HFFc6 (cell line): ENCODE results near the gene AFAP1L1. TPM values are rescaled to one million over a fixed set of nuclear protein-coding genes. Genes with fewer than 3 reads are reported as not detected.

Experiments used
- DNase-seq: peaks from one replicate; pipeline ENCODE4 v3.0.0-alpha.2; 2018
- H3K27ac Mint-ChIP-seq: 2 replicates; pipeline ENCODE4 v1.8.0; 2020; ENCODE audit warnings: mild to moderate bottlenecking, mixed read lengths
- H3K27me3 Mint-ChIP-seq: 2 replicates; pipeline ENCODE4 v1.8.0; 2021; ENCODE audit warnings: mild to moderate bottlenecking, moderate library complexity, mixed read lengths; ENCODE audit not compliant: insufficient read depth
- H3K36me3 Mint-ChIP-seq: 2 replicates; pipeline ENCODE4 v1.8.0; 2021; ENCODE audit warnings: low read depth, mixed read lengths
- H3K4me1 Mint-ChIP-seq: 2 replicates; pipeline ENCODE4 v1.8.0; 2020; ENCODE audit warnings: low read depth, mixed read lengths
- H3K4me3 Mint-ChIP-seq: 2 replicates; pipeline ENCODE4 v1.8.0; 2020; ENCODE audit warnings: mild to moderate bottlenecking, moderate library complexity, mixed read lengths
- H3K9me3 Mint-ChIP-seq: 2 replicates; pipeline ENCODE4 v1.8.0; 2020; ENCODE audit warnings: mild to moderate bottlenecking, mixed read lengths
- total RNA-seq, 6 experiments: library from RNA; stranded (reverse); fragmentation: NEBNext Ultra II Directional; extraction: Animal tissue kit (Norgen Biotek cat#: 25700); gene quantifications; 2 replicates in 1 of 6; 3 replicates in 5 of 6; pipeline ENCODE4 v1.2.3, GENCODE V29; 2021
- TF ChIP-seq, protein P1 (sequence below): fragments of 200-600 bp; sonication (generic); IDR thresholded peaks from 2 replicates; pipeline ENCODE4 v1.5.0; 2021; ENCODE audit warnings: antibody characterized with exemption, mild to moderate bottlenecking

The AFAP1L1 gene
- total RNA-seq, 6 experiments from 2014 or later = 3.2 to 7.5 (median 5.4) TPM

DNA sequence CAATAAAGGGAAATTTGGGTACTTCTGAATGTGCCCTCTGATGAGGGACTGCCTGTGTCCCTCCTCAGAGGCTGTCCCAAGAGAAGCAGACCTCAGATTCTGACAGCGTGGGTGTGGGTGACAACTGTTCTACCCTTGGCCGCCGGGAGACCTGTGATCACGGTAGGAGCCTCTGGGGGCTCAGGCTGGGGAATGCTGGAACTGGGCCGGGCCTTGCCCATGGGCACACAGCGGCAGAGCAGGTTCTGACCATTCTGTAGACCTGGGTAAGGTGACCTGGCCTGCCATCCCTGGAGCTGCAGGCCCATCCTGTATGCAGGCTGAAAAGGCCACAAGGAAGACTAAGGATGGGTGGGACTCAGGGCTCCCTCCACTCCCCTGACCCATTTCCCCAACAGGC, 44.1 kb downstream of the AFAP1L1 start:
- Mint-ChIP-seq H3K36me3 (no peaks in the 10 kb centered on the region), H3K9me3 (no peaks in the 10 kb centered on the region), H3K4me3 (no peak overlapping the region), H3K27ac (no peak overlapping the region), H3K4me1 (peaks cover 16% of the 10 kb centered on the region), H3K27me3 (no peaks in the 10 kb centered on the region; the same call in 1 of the 2 replicates)
- TF ChIP-seq, protein P1, sequence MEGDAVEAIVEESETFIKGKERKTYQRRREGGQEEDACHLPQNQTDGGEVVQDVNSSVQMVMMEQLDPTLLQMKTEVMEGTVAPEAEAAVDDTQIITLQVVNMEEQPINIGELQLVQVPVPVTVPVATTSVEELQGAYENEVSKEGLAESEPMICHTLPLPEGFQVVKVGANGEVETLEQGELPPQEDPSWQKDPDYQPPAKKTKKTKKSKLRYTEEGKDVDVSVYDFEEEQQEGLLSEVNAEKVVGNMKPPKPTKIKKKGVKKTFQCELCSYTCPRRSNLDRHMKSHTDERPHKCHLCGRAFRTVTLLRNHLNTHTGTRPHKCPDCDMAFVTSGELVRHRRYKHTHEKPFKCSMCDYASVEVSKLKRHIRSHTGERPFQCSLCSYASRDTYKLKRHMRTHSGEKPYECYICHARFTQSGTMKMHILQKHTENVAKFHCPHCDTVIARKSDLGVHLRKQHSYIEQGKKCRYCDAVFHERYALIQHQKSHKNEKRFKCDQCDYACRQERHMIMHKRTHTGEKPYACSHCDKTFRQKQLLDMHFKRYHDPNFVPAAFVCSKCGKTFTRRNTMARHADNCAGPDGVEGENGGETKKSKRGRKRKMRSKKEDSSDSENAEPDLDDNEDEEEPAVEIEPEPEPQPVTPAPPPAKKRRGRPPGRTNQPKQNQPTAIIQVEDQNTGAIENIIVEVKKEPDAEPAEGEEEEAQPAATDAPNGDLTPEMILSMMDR = no peak
- no peak for DNase-seq

DNA sequence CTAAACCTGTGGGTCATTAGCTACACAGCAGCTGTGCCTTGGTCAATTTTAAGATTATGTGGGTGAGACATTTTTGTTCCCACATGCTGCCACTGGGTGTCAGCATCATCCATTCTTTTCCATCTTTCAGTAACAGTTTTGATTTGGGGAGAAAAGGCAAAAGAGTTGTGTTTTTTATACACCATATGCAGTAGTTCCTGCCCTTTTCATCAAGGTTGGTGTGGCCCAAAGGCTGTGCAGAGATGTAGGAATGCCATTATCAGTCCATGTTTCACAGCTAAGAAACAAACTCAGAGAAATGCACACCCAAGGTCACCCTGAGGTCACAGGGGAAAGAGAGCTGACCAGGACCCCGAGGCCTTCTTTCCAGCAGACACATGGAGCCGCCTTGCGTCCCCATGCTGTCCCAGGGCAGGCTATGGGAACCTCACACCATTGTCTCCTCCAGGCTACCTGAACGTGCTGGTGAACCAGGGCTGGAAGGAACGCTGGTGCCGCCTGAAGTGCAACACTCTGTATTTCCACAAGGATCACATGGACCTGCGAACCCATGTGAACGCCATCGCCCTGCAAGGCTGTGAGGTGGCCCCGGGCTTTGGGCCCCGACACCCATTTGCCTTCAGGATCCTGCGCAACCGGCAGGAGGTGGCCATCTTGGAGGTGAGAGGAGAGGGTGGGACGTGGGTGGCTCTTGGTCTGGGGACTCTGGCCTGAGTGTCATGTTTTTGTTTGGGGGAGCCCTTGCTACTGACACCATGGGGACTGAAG, 45.8 kb downstream of the AFAP1L1 start:
- no peaks in the 10 kb centered on the region for H3K36me3 Mint-ChIP-seq
- no peak overlapping the region for H3K27ac Mint-ChIP-seq
- TF ChIP-seq, protein P1 = peak; percentile 86
- no peak overlapping the region for H3K4me3 Mint-ChIP-seq
- no peaks in the 10 kb centered on the region for H3K9me3 Mint-ChIP-seq
- H3K27me3 Mint-ChIP-seq = no peaks in the 10 kb centered on the region; the same call in 1 of the 2 replicates
- DNase-seq = peak; percentile 52
- peaks cover 17% of the 10 kb centered on the region for H3K4me1 Mint-ChIP-seq

DNA sequence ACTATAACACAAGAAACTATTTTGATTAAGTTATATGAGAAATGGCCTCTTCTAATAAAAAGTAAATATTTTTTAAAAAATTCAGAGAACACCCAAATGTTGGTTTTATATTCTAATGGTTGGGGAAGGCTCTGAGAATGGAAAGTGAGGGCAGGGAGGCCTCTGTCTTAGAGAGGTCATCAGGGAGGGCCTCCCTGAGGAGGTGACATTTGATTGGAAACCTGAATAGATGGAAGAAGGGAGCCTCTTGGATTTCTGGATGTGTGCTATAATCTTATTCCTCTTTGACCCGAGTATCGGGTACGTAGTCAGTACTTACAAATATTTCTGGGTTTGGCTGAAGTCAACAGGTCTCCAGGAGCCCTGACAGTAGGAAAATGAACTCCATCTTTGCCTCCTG, 47.5 kb downstream of the AFAP1L1 start:
- Mint-ChIP-seq H3K4me3 (no peak overlapping the region), H3K36me3 (no peaks in the 10 kb centered on the region), H3K4me1 (peaks cover 26% of the 10 kb centered on the region), H3K27ac (no peak overlapping the region), H3K9me3 (no peaks in the 10 kb centered on the region), H3K27me3 (no peaks in the 10 kb centered on the region)
- no peak for DNase-seq
- TF ChIP-seq, protein P1 = no peak

GRCh38 chr5:149320791-149321330, 49.2 kb downstream of the AFAP1L1 start:
- TF ChIP-seq, protein P1 = no peak

GRCh38 chr5:149322518-149322917, 50.9 kb downstream of the AFAP1L1 start:
- Mint-ChIP-seq H3K36me3 (no peaks in the 10 kb centered on the region), H3K9me3 (no peaks in the 10 kb centered on the region), H3K4me1 (peaks cover 40% of the 10 kb centered on the region), H3K27ac (no peak overlapping the region), H3K27me3 (no peaks in the 10 kb centered on the region), H3K4me3 (no peak overlapping the region)
- TF ChIP-seq, protein P1 = no peak
- DNase-seq = no peak

More at GRCh38 chr5:149320791-149321330, 49.2 kb downstream of the AFAP1L1 start:
- DNase-seq = peak; percentile 96
- Mint-ChIP-seq H3K27ac (peak overlapping the region; percentile 98), H3K4me3 (peak overlapping the region; percentile 51), H3K36me3 (no peaks in the 10 kb centered on the region), H3K9me3 (no peaks in the 10 kb centered on the region), H3K4me1 (peaks cover 40% of the 10 kb centered on the region), H3K27me3 (no peaks in the 10 kb centered on the region)
